Colonic mucosa (tissue), 4 donors: ENCODE measurements around the gene LRRC8C. TPM values are rescaled to one million over a fixed set of nuclear protein-coding genes. Genes with fewer than 3 reads are reported as not detected.

ENCODE experiments used
- DNase-seq: peaks from one replicate; pipeline ENCODE4 v3.0.0-alpha.2; 2020
- H3K27ac ChIP-seq: fragments of 200-600 bp; one replicate; pipeline ENCODE4 v1.8.0; 2021
- H3K27me3 ChIP-seq: fragments of 200-600 bp; one replicate; pipeline ENCODE4 v1.8.0; 2021
- H3K36me3 ChIP-seq: fragments of 200-600 bp; one replicate; pipeline ENCODE4 v1.8.0; 2021
- H3K4me1 ChIP-seq: fragments of 200-600 bp; one replicate; pipeline ENCODE4 v1.8.0; 2021; ENCODE audit warnings: mild to moderate bottlenecking
- H3K4me3 ChIP-seq: fragments of 200-600 bp; one replicate; pipeline ENCODE4 v1.8.0; 2021
- H3K9ac ChIP-seq, 2 donors: one replicate each; pipeline ENCODE4 v1.7.0; 2013; ENCODE audit warnings: control low read depth in 2 of 2, low read depth in 2 of 2, low read length in 2 of 2
- H3K9me3 ChIP-seq: fragments of 200-600 bp; one replicate; pipeline ENCODE4 v1.8.0; 2021
- CTCF ChIP-seq: fragments of 200-600 bp; IDR thresholded peaks from one replicate; pipeline ENCODE4 v1.8.0; 2022; ENCODE audit warnings: antibody characterized with exemption, mild to moderate bottlenecking
- intact Hi-C: fragments of 100-400 bp; cut with DNase I; formaldehyde crosslinking; loops from one replicate; pipeline ENCODE4 v1.14.1; 2022
- total RNA-seq, 2 donors: library from RNA; stranded (reverse); fragmentation: NEBNext Ultra II Directional in 1 of 2; extraction: Animal tissue kit (Norgen Biotek cat#: 25700) in 1 of 2; gene quantifications; one replicate each; pipeline ENCODE4 v1.2.1, GENCODE V29; 2021
- donor health status: healthy.
- donor health status: DM: no; HTN: no; CAD: no.
- donor health status: DM: no; HTN: no; CAD: no.

The LRRC8C gene
- total RNA-seq, 2 donors from 2014 or later: 1.2 to 3.3 TPM

GRCh38 chr1:89604414-89604735 lies 28.5 kb upstream of the LRRC8C start:
- no peaks in the 10 kb centered on the region for H3K36me3 ChIP-seq
- no peak for TF ChIP-seq CTCF
- H3K9ac ChIP-seq: no peak overlapping the region
- DNase-seq: no peak
- H3K27ac ChIP-seq: no peak overlapping the region
- no peak overlapping the region for H3K4me3 ChIP-seq
- H3K27me3 ChIP-seq: no peaks in the 10 kb centered on the region
- H3K9me3 ChIP-seq: no peaks in the 10 kb centered on the region
- no peaks in the 10 kb centered on the region for H3K4me1 ChIP-seq
- intact Hi-C loops: no loop called here

GRCh38 chr1:89605692-89606091 lies 27.2 kb upstream of the LRRC8C start:
- Histone ChIP-seq H3K4me3 (no peak overlapping the region), H3K9ac (no peak overlapping the region), H3K36me3 (no peaks in the 10 kb centered on the region), H3K4me1 (no peaks in the 10 kb centered on the region), H3K27me3 (no peaks in the 10 kb centered on the region), H3K9me3 (no peaks in the 10 kb centered on the region), H3K27ac (no peak overlapping the region)
- TF ChIP-seq CTCF: no peak
- intact Hi-C loops: no loop called here
- no peak for DNase-seq

GRCh38 chr1:89606227-89606980 lies 26.5 kb upstream of the LRRC8C start:
- Histone ChIP-seq H3K9me3 (no peaks in the 10 kb centered on the region), H3K36me3 (no peaks in the 10 kb centered on the region), H3K27ac (no peak overlapping the region), H3K9ac (no peak overlapping the region), H3K27me3 (no peaks in the 10 kb centered on the region), H3K4me3 (no peak overlapping the region), H3K4me1 (no peaks in the 10 kb centered on the region)
- intact Hi-C loops: no loop called here
- DNase-seq: no peak
- no peak for TF ChIP-seq CTCF

DNA sequence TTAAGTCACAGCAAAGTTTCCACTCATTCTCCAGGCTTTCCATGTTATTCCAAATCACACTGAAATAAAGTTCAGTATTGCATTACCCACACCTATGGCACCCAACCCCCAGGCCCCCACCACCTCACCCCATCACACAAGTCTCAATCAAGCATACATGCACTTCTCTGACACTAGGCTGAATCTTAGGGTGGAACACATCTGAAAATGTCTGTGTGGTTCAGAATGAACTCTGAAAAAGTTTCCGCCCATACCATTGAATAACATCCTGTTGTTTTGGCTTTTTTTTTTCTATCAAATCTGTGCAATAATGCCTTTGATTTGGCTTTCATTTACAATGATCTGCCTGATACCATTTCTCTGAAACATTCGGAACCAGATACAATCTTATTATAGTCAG lies 25.8 kb upstream of the LRRC8C start:
- H3K27me3 ChIP-seq: no peaks in the 10 kb centered on the region
- H3K27ac ChIP-seq: no peak overlapping the region
- no peak for TF ChIP-seq CTCF
- H3K9ac ChIP-seq: no peak overlapping the region
- H3K4me1 ChIP-seq: no peaks in the 10 kb centered on the region
- no peaks in the 10 kb centered on the region for H3K9me3 ChIP-seq
- intact Hi-C loops: no loop called here
- H3K36me3 ChIP-seq: no peaks in the 10 kb centered on the region
- no peak for DNase-seq
- no peak overlapping the region for H3K4me3 ChIP-seq

DNA sequence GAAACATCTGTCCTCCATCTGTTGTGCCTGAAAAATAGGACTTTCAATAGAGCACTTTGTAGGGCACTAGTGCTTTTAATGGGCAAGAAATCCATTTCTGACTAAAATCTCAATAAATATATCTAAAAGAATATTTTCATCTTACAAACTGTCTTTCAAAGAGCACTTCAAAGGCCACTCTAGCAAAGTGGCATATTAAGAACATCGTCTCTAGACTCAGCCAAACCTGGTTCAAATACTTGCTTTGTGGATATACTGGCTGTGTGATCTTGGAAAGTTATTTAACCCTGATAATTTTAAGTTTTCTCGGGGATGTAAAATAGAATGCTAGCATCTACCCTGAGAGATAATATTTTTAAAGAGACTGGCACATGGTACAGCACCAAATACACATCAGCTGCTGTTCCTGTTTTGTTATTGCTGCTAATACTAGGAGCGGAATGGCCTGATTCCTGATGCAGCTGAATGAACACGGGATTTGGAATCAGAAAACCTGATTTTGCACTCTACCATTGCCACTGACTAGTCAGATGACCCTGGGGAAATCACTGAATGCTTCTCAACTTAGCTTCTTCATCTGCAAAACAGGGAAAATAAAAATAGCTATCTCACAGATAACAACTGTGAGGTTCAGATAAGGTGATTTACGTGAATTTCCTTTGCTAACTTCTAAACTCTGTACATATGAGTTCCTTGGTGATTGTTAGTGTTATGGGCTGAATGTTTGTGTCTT lies 25.2 kb upstream of the LRRC8C start:
- H3K27ac ChIP-seq: no peak overlapping the region

More for the DNA sequence above, 25.2 kb upstream of the LRRC8C start:
- H3K4me1 ChIP-seq: no peaks in the 10 kb centered on the region
- no peaks in the 10 kb centered on the region for H3K27me3 ChIP-seq
- intact Hi-C loops: no loop called here
- no peak for TF ChIP-seq CTCF
- H3K36me3 ChIP-seq: no peaks in the 10 kb centered on the region
- H3K9me3 ChIP-seq: no peaks in the 10 kb centered on the region
- DNase-seq: no peak
- no peak overlapping the region for H3K4me3 ChIP-seq
- H3K9ac ChIP-seq: no peak overlapping the region
